ENCODE measurements around the gene RAB7A. TPM values are rescaled to one million over a fixed set of nuclear protein-coding genes. Genes with fewer than 3 reads are reported as not detected.
A peak's percentile ranks its signal among the peaks of the same experiment; 100 is the strongest.

Gene RAB7A
- total RNA-seq, 1 donor from 2014 or later, result 298 TPM

GRCh38 chr3:128846486-128846891, 120.5 kb downstream of the RAB7A start:
- no peak overlapping the region for H3K4me3 Mint-ChIP-seq (ENCODE audit: unreplicated experiment)

GRCh38 chr3:128847666-128848370, 121.8 kb downstream of the RAB7A start:
- no peak for TF ChIP-seq CTCF (IDR thresholded peaks at IDR 0.05; ENCODE audit: partially characterized antibody, unreplicated experiment)

More at GRCh38 chr3:128846486-128846891, 120.5 kb downstream of the RAB7A start:
- Mint-ChIP-seq H3K4me1 (ENCODE audit: low read depth, unreplicated experiment) (peaks cover 10% of the 10 kb centered on the region), H3K27me3 (ENCODE audit: unreplicated experiment) (peaks cover 7% of the 10 kb centered on the region), H3K27ac (ENCODE audit: unreplicated experiment) (peak overlapping the region; percentile 56), H3K9me3 (ENCODE audit: unreplicated experiment) (peaks cover 2% of the 10 kb centered on the region), H3K36me3 (ENCODE audit: unreplicated experiment) (peaks cover 2% of the 10 kb centered on the region)
- no peak for DNase-seq
- no peak for TF ChIP-seq CTCF (IDR thresholded peaks at IDR 0.05; ENCODE audit: partially characterized antibody, unreplicated experiment)

GRCh38 chr3:128848936-128849335, 123.0 kb downstream of the RAB7A start:
- Mint-ChIP-seq H3K27ac (ENCODE audit: unreplicated experiment) (no peak overlapping the region), H3K4me1 (ENCODE audit: low read depth, unreplicated experiment) (peaks cover 10% of the 10 kb centered on the region)
- no peak for DNase-seq

More at GRCh38 chr3:128847666-128848370, 121.8 kb downstream of the RAB7A start:
- Mint-ChIP-seq H3K27ac (ENCODE audit: unreplicated experiment) (no peak overlapping the region), H3K4me3 (ENCODE audit: unreplicated experiment) (no peak overlapping the region), H3K9me3 (ENCODE audit: unreplicated experiment) (peaks cover 2% of the 10 kb centered on the region), H3K27me3 (ENCODE audit: unreplicated experiment) (peaks cover 5% of the 10 kb centered on the region), H3K4me1 (ENCODE audit: low read depth, unreplicated experiment) (peaks cover 10% of the 10 kb centered on the region), H3K36me3 (ENCODE audit: unreplicated experiment) (no peaks in the 10 kb centered on the region)
- DNase-seq, result no peak

GRCh38 chr3:128849911-128850455, 124.0 kb downstream of the RAB7A start:
- Mint-ChIP-seq H3K36me3 (ENCODE audit: unreplicated experiment) (peaks cover 13% of the 10 kb centered on the region), H3K27me3 (ENCODE audit: unreplicated experiment) (peaks cover 4% of the 10 kb centered on the region), H3K4me1 (ENCODE audit: low read depth, unreplicated experiment) (peaks cover 8% of the 10 kb centered on the region), H3K9me3 (ENCODE audit: unreplicated experiment) (peaks cover 7% of the 10 kb centered on the region), H3K4me3 (ENCODE audit: unreplicated experiment) (no peak overlapping the region), H3K27ac (ENCODE audit: unreplicated experiment) (no peak overlapping the region)
- no peak for DNase-seq
- no peak for TF ChIP-seq CTCF (IDR thresholded peaks at IDR 0.05; ENCODE audit: partially characterized antibody, unreplicated experiment)

More at GRCh38 chr3:128848936-128849335, 123.0 kb downstream of the RAB7A start:
- H3K36me3 Mint-ChIP-seq (ENCODE audit: unreplicated experiment), result peaks cover 3% of the 10 kb centered on the region
- H3K4me3 Mint-ChIP-seq (ENCODE audit: unreplicated experiment), result no peak overlapping the region
- peaks cover 5% of the 10 kb centered on the region for H3K27me3 Mint-ChIP-seq (ENCODE audit: unreplicated experiment)
- H3K9me3 Mint-ChIP-seq (ENCODE audit: unreplicated experiment), result peaks cover 4% of the 10 kb centered on the region
- TF ChIP-seq CTCF (IDR thresholded peaks at IDR 0.05; ENCODE audit: partially characterized antibody, unreplicated experiment), result no peak

- Mint-ChIP-seq H3K36me3 (ENCODE audit: unreplicated experiment) (peaks cover 19% of the 10 kb centered on the region), H3K27me3 (ENCODE audit: unreplicated experiment) (no peaks in the 10 kb centered on the region), H3K4me1 (ENCODE audit: low read depth, unreplicated experiment) (peaks cover 4% of the 10 kb centered on the region), H3K9me3 (ENCODE audit: unreplicated experiment) (peaks cover 7% of the 10 kb centered on the region), H3K27ac (ENCODE audit: unreplicated experiment) (no peak overlapping the region), H3K4me3 (ENCODE audit: unreplicated experiment) (no peak overlapping the region)
- DNase-seq, result no peak
- no peak for TF ChIP-seq CTCF (IDR thresholded peaks at IDR 0.05; ENCODE audit: partially characterized antibody, unreplicated experiment)
Measured at GRCh38 chr3:128850544-128850943, 124.6 kb downstream of the RAB7A start.

All from glutamatergic neuron (in vitro differentiated cells).